Caco-2 (cell line): Measurements from ENCODE around the gene ADCY1. TPM values are rescaled to one million over a fixed set of nuclear protein-coding genes. Genes with fewer than 3 reads are reported as not detected.

ENCODE experiments used
- BruUV-seq: library from RNA; stranded (reverse); fragments of 400-500 nt; replicated peaks from 2 replicates; lab custom pipeline; 2021; lab: Mats Ljungman, UMichigan
- CTCF ChIA-PET: fragments of 300-600 bp; sonication (Branson Sonifier 250); formaldehyde crosslinking; loops from one replicate; lab custom pipeline; 2022; ENCODE audit warnings: antibody characterized with exemption; lab: Charles Lee
- POLR2A ChIA-PET: fragments of 300-600 bp; sonication (Branson Sonifier 250); formaldehyde crosslinking; loops from one replicate; lab custom pipeline; 2022; ENCODE audit warnings: antibody characterized with exemption; lab: Charles Lee
- DNase-seq, 2 experiments: peaks; one replicate each; pipeline versions ENCODE4 v3.0.0 to v3.0.0-alpha.2; 2020 to 2022
- H3K27me3 ChIP-seq: replicated peaks from 2 replicates; pipeline ENCODE4 v1.6.0; 2011; ENCODE audit warnings: low read length; ENCODE audit not compliant: control insufficient read depth, insufficient read depth
- H3K36me3 ChIP-seq: 2 replicates; pipeline ENCODE4 v1.5.1; 2011; ENCODE audit warnings: low read length; ENCODE audit not compliant: control insufficient read depth, insufficient read depth
- H3K4me1 ChIP-seq: fragments of 250-450 bp; sonication (Bioruptor Pico); 2 replicates; pipeline ENCODE4 v1.5.1; 2020; ENCODE audit warnings: mild to moderate bottlenecking
- H3K4me3 ChIP-seq: 2 replicates; pipeline ENCODE4 v1.5.1; 2011; ENCODE audit warnings: low read depth, mild to moderate bottlenecking, control low read depth, low read length
- H3K9me3 ChIP-seq: fragments of 250-450 bp; sonication (Bioruptor Pico); 2 replicates; pipeline ENCODE4 v1.5.1; 2020; ENCODE audit warnings: mild to moderate bottlenecking, moderate library complexity
- H3K27ac Mint-ChIP-seq: one replicate; pipeline ENCODE4 v1.8.0; 2022; ENCODE audit warnings: mixed read lengths; ENCODE audit not compliant: unreplicated experiment
- H3K27me3 Mint-ChIP-seq: one replicate; pipeline ENCODE4 v1.8.0; 2022; ENCODE audit warnings: mixed read lengths; ENCODE audit not compliant: insufficient read depth, unreplicated experiment
- H3K36me3 Mint-ChIP-seq: one replicate; pipeline ENCODE4 v1.8.0; 2022; ENCODE audit warnings: mild to moderate bottlenecking, mixed read lengths; ENCODE audit not compliant: insufficient read depth, unreplicated experiment
- H3K4me1 Mint-ChIP-seq: one replicate; pipeline ENCODE4 v1.8.0; 2022; ENCODE audit warnings: low read depth, mixed read lengths; ENCODE audit not compliant: unreplicated experiment
- H3K4me3 Mint-ChIP-seq: one replicate; pipeline ENCODE4 v1.8.0; 2022; ENCODE audit warnings: mild to moderate bottlenecking, moderate library complexity, mixed read lengths; ENCODE audit not compliant: unreplicated experiment
- H3K9me3 Mint-ChIP-seq: one replicate; pipeline ENCODE4 v1.8.0; 2022; ENCODE audit warnings: mixed read lengths; ENCODE audit not compliant: unreplicated experiment
- intact Hi-C: fragments of 100-400 bp; cut with micrococcal nuclease; formaldehyde crosslinking; loops from one replicate; pipeline ENCODE4 v1.10.0; 2022; ENCODE audit not compliant: unreplicated experiment
- total RNA-seq: library from RNA; stranded (reverse); gene quantifications from 2 replicates; pipeline ENCODE4 v1.2.3, GENCODE V29; 2022
- TF ChIP-seq, protein P1 (sequence below), 2 experiments: fragments of 200-600 bp in 1 of 2; IDR thresholded peaks; 1 replicate in 1 of 2; 2 replicates in 1 of 2; pipeline versions ENCODE4 v1.5.1 to v1.8.0; 2011 to 2022; ENCODE audit warnings: antibody characterized with exemption in 1 of 2, control low read depth in 1 of 2, inconsistent platforms in 1 of 2, low read depth in 1 of 2, low read length in 1 of 2, mild to moderate bottlenecking in 1 of 2, moderate library complexity in 1 of 2; ENCODE audit not compliant: insufficient read depth in 1 of 2, severe bottlenecking in 1 of 2, unreplicated experiment in 1 of 2

ADCY1 gene
- total RNA-seq, 1 experiment from 2014 or later, result 2.9 TPM

DNA sequence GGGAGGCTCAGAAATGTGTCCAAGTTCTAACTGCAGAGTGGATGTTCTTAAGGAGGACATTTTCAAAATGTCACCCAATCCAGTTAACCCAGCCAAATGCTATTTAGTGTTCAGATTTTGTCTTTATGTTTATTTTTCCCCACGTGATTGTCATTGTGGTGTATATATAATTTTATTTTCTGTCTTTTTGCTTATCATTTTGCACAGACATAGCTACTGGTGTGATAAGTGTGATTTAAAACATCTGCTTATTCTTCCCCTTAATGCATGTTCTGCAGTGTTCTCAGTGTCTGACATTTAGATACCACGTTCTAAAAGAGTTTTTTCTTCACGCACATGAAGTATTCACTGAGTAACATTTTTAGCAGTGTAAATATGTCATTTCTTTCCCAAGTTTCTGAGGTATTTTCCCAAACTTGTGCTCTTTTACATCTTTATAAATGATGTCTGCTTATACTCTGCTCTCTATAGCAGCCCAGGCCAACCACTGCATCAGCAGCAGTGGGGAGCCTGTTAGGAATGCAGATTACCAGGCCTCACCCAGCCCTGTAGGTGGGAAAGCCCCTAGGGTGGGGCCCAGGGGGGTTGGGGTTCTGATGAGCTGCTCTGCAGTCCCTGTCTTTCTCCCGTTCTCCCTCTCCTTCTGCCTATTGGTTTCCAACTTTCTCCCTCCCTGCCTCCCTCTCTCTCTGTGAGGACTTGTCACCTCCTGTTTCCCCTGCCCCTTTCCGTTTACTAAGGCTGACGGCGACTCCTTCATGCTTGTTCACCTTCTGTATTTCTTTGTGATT, 20.8 kb downstream of the ADCY1 start:
- H3K4me3 ChIP-seq, result no peak overlapping the region
- H3K36me3 Mint-ChIP-seq, result no peaks in the 10 kb centered on the region
- POLR2A ChIA-PET, result no interaction called here
- no peak overlapping the region for H3K27ac Mint-ChIP-seq
- peaks cover 13% of the 10 kb centered on the region for H3K27me3 Mint-ChIP-seq
- peak in 1 of 2 experiments; percentile 12 for DNase-seq
- no peaks in the 10 kb centered on the region for H3K9me3 Mint-ChIP-seq
- H3K4me1 Mint-ChIP-seq, result no peaks in the 10 kb centered on the region
- H3K27me3 ChIP-seq, result no peaks in the 10 kb centered on the region; the same call in 1 of the 2 replicates
- H3K4me3 Mint-ChIP-seq, result no peak overlapping the region
- H3K36me3 ChIP-seq, result no peaks in the 10 kb centered on the region
- no TSS peak for BruUV-seq
- no peaks in the 10 kb centered on the region for H3K9me3 ChIP-seq
- H3K4me1 ChIP-seq, result no peaks in the 10 kb centered on the region
- intact Hi-C loops, result loop anchor here (10.0 kb wide), 1 partner anchor 260 kb away; no protein-coding TSS in a partner anchor
- CTCF ChIA-PET, result no interaction called here
- TF ChIP-seq, protein P1, sequence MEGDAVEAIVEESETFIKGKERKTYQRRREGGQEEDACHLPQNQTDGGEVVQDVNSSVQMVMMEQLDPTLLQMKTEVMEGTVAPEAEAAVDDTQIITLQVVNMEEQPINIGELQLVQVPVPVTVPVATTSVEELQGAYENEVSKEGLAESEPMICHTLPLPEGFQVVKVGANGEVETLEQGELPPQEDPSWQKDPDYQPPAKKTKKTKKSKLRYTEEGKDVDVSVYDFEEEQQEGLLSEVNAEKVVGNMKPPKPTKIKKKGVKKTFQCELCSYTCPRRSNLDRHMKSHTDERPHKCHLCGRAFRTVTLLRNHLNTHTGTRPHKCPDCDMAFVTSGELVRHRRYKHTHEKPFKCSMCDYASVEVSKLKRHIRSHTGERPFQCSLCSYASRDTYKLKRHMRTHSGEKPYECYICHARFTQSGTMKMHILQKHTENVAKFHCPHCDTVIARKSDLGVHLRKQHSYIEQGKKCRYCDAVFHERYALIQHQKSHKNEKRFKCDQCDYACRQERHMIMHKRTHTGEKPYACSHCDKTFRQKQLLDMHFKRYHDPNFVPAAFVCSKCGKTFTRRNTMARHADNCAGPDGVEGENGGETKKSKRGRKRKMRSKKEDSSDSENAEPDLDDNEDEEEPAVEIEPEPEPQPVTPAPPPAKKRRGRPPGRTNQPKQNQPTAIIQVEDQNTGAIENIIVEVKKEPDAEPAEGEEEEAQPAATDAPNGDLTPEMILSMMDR (IDR thresholded peaks at IDR 0.05; ENCODE audit: insufficient read depth in 1 of 2, low read depth in 1 of 2, low read length in 1 of 2, severe bottlenecking in 1 of 2, unreplicated experiment in 1 of 2), result no peak

GRCh38 chr7:45595809-45596664, 21.9 kb downstream of the ADCY1 start:
- no TSS peak for BruUV-seq
- Mint-ChIP-seq H3K9me3 (no peaks in the 10 kb centered on the region), H3K27ac (no peak overlapping the region), H3K4me3 (no peak overlapping the region), H3K36me3 (no peaks in the 10 kb centered on the region), H3K4me1 (no peaks in the 10 kb centered on the region), H3K27me3 (peaks cover 13% of the 10 kb centered on the region)
- POLR2A ChIA-PET, result no interaction called here
- H3K4me1 ChIP-seq, result no peaks in the 10 kb centered on the region
- no peak overlapping the region for H3K4me3 ChIP-seq
- no peaks in the 10 kb centered on the region; the same call in 1 of the 2 replicates for H3K27me3 ChIP-seq
- TF ChIP-seq, protein P1 (IDR thresholded peaks at IDR 0.05; ENCODE audit: insufficient read depth in 1 of 2, low read depth in 1 of 2, low read length in 1 of 2, severe bottlenecking in 1 of 2, unreplicated experiment in 1 of 2), result no peak
- CTCF ChIA-PET, result no interaction called here
- H3K36me3 ChIP-seq, result no peaks in the 10 kb centered on the region
- DNase-seq, result no peak
- intact Hi-C loops, result loop anchor here (10.0 kb wide), 1 partner anchor 259 kb away; no protein-coding TSS in a partner anchor
- H3K9me3 ChIP-seq, result no peaks in the 10 kb centered on the region

DNA sequence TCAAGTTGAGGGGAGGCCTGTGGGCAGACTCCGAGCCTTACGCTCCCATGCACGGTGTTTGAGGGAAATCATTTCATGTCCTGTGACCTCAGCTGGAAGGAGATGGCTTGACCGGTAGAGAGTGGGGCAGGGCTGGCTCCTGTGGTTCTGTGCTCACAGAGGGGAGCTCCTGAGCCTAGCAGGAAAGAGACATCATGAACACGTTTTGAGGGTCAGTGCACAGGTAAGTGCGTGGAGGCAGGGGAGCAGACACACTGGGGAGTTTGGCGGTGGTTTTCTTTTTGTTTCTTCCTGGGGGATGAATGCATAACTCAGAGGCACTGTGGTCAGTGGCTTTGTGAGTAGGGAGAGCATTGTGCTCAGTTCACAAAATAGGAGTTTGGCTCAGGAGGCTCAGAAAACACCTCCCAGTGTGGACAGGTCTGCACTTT, 22.5 kb downstream of the ADCY1 start:
- Mint-ChIP-seq H3K9me3 (no peaks in the 10 kb centered on the region), H3K27me3 (peaks cover 13% of the 10 kb centered on the region), H3K36me3 (no peaks in the 10 kb centered on the region), H3K4me3 (no peak overlapping the region), H3K27ac (no peak overlapping the region), H3K4me1 (no peaks in the 10 kb centered on the region)
- no peaks in the 10 kb centered on the region for H3K36me3 ChIP-seq
- no TSS peak for BruUV-seq
- CTCF ChIA-PET, result no interaction called here
- H3K4me3 ChIP-seq, result no peak overlapping the region
- POLR2A ChIA-PET, result no interaction called here
- no peaks in the 10 kb centered on the region for H3K4me1 ChIP-seq
- H3K27me3 ChIP-seq, result no peaks in the 10 kb centered on the region; the same call in 1 of the 2 replicates
- intact Hi-C loops, result loop anchor here (10.0 kb wide), 1 partner anchor 258 kb away; no protein-coding TSS in a partner anchor
- no peaks in the 10 kb centered on the region for H3K9me3 ChIP-seq
- DNase-seq, result no peak
- TF ChIP-seq, protein P1 (IDR thresholded peaks at IDR 0.05; ENCODE audit: insufficient read depth in 1 of 2, low read depth in 1 of 2, low read length in 1 of 2, severe bottlenecking in 1 of 2, unreplicated experiment in 1 of 2), result no peak
